Mucosa of descending colon (tissue), 3 donors: ENCODE results near the gene SYNJ2. TPM values are rescaled to one million over a fixed set of nuclear protein-coding genes. Genes with fewer than 3 reads are reported as not detected.

Experiments used
- ATAC-seq: fragments of 200-7000 bp; cut with Tn5 transposase; one replicate; pipeline ENCODE4 v1.9.1; 2020; ENCODE audit warnings: mild to moderate bottlenecking, moderate library complexity
- DNase-seq, 3 donors: peaks; one replicate each; pipeline ENCODE4 v3.0.0-alpha.2; 2020
- H3K36me3 ChIP-seq: fragments of 200-600 bp; one replicate; pipeline ENCODE4 v1.8.0; 2021; ENCODE audit warnings: low read depth, mild to moderate bottlenecking
- H3K4me1 ChIP-seq: fragments of 200-600 bp; one replicate; pipeline ENCODE4 v1.8.0; 2021; ENCODE audit warnings: low read depth, mild to moderate bottlenecking
- H3K4me3 ChIP-seq: fragments of 200-600 bp; one replicate; pipeline ENCODE4 v1.8.0; 2021; ENCODE audit warnings: mild to moderate bottlenecking
- H3K9me3 ChIP-seq: fragments of 200-600 bp; one replicate; pipeline ENCODE4 v1.8.0; 2021; ENCODE audit warnings: mild to moderate bottlenecking
- CTCF ChIP-seq: fragments of 200-600 bp; IDR thresholded peaks from one replicate; pipeline ENCODE4 v1.8.0; 2022; ENCODE audit warnings: antibody characterized with exemption, mild to moderate bottlenecking
- intact Hi-C, 2 donors: fragments of 100-400 bp; cut with DNase I in 1 of 2; cut with micrococcal nuclease in 1 of 2; formaldehyde crosslinking; loops; one replicate each; pipeline versions ENCODE4 v1.11.0 to v1.11.1; 2022; cut with DNase I, micrococcal nuclease
- total RNA-seq, 3 donors: library from RNA; stranded (reverse); fragmentation: NEBNext Ultra II Directional in 2 of 3; extraction: Animal tissue kit (Norgen Biotek cat#: 25700) in 2 of 3; gene quantifications; one replicate each; pipeline versions ENCODE4 v1.2.1 to v1.2.4, GENCODE V29; 2021 to 2023
- donor health status: DM: no; HTN: no; CAD: no; lungs with moderate emphysema.
- donor health status: DM: no; HTN: no; CAD: no.
- donor health status: DM: no; HTN: yes; CAD: no.

Gene SYNJ2
- total RNA-seq, 3 donors from 2014 or later = 28.3 to 45.9 (median 39.6) TPM

DNA sequence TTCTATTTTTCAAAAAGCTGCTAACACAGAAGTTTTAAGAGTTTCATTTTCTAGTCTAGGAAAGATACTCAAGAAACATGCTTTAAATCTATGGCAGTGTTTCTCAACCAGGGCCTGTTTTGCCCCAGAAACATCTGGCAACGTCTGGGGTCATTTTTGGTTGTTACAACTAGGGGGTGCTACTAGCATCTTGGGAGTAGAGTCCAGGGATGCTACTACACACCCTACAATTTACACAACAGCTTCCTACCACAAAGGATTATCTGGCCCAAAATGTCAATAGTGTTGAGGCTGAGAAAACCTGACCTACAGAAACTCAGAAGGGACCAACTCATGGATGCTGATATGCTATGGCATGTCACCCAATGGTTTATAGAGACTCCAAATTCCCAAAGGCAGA is 162.0 kb downstream of the SYNJ2 start:
- no peak overlapping the region for H3K4me3 ChIP-seq
- TF ChIP-seq CTCF = no peak
- intact Hi-C loops = no loop called here
- DNase-seq = no peak
- ATAC-seq = peak; percentile 31
- no peaks in the 10 kb centered on the region for H3K36me3 ChIP-seq
- no peaks in the 10 kb centered on the region for H3K4me1 ChIP-seq
- H3K9me3 ChIP-seq = no peaks in the 10 kb centered on the region

Other genes starting within 250 kb of the SYNJ2 start
- gene SNX9, start 158.6 kb upstream of the SYNJ2 start, total RNA-seq = 10 to 100 TPM; 55.0 to 69.6 (median 68.0) TPM
- 10 to 100 TPM in 1 of 3 donors, 1 to 10 TPM in 2; 5.8 to 12.2 (median 8.0) TPM for gene SERAC1, start 186.4 kb downstream of the SYNJ2 start, total RNA-seq
- gene GTF2H5, start 186.5 kb downstream of the SYNJ2 start, total RNA-seq = 10 to 100 TPM; 11.2 to 15.8 (median 13.2) TPM